ENCODE data around the gene CALCOCO2.

- no peak for TF ChIP-seq CTCF (IDR thresholded peaks at IDR 0.05)
- TF ChIP-seq ESRRA (IDR thresholded peaks at IDR 0.05; ENCODE audit: borderline replicate concordance, low read length): no peak
- no peak for TF ChIP-seq BHLHE40 (IDR thresholded peaks at IDR 0.05; ENCODE audit: low read depth, low read length)
- TF ChIP-seq CEBPB (IDR thresholded peaks at IDR 0.05): no peak
- no peak for TF ChIP-seq RAD21 (conservative IDR thresholded peaks at IDR 0.05 in 1 of 2, IDR thresholded peaks at IDR 0.05 in 1 of 2)
- no peak for TF ChIP-seq POLR2A (IDR thresholded peaks at IDR 0.05; ENCODE audit: low read length)
- no peak for TF ChIP-seq CHD4 (IDR thresholded peaks at IDR 0.05; ENCODE audit: borderline replicate concordance)
- no peak for TF ChIP-seq GATA3 (IDR thresholded peaks at IDR 0.05; ENCODE audit: borderline replicate concordance)
- no peak for TF ChIP-seq USF2 (IDR thresholded peaks at IDR 0.05)
- TF ChIP-seq E2F6 (IDR thresholded peaks at IDR 0.05; ENCODE audit: borderline replicate concordance, low read depth): no peak
- TF ChIP-seq CHD2 (IDR thresholded peaks at IDR 0.05; ENCODE audit: low read length, partially characterized antibody): no peak
Measured at GRCh38 chr17:48883171-48883570, 52.3 kb downstream of the CALCOCO2 start.

Data from A549 (cell line).